A549 (cell line): ENCODE results near the gene GNG12.
A peak's percentile ranks its signal among the peaks of the same experiment; 100 is the strongest.

Experiments
- CEBPB ChIP-seq, 2 experiments: fragments of >200 bp in 1 of 2; sonication (Bioruptor Twin) in 1 of 2; formaldehyde crosslinking in 1 of 2; IDR thresholded peaks; 2 replicates each; pipeline ENCODE4 v1.6.1; 2012 to 2016
- HDAC2 ChIP-seq: fragments of 200-600 bp; sonication (generic); IDR thresholded peaks from 2 replicates; pipeline ENCODE4 v1.6.1; 2016
- JUN ChIP-seq, 2 experiments: fragments of >200 bp; sonication (Bioruptor Twin); formaldehyde crosslinking; IDR thresholded peaks; 2 replicates in 1 of 2; 3 replicates in 1 of 2; pipeline ENCODE4 v1.6.1; 2016 to 2017
- MAZ ChIP-seq: fragments of 150-350 bp; IDR thresholded peaks from 2 replicates; pipeline ENCODE4 v1.6.1; 2014; ENCODE audit warnings: antibody characterized with exemption, low read depth, low read length, borderline replicate concordance
- NFE2L2 ChIP-seq: fragments of 150-350 bp; conservative IDR thresholded peaks from 2 replicates; pipeline ENCODE4 v1.6.1; 2014; ENCODE audit warnings: low read length
- POLR2A ChIP-seq: IDR thresholded peaks from 2 replicates; pipeline ENCODE4 v1.6.1; 2012; ENCODE audit warnings: mild to moderate bottlenecking, low read length
- RAD21 ChIP-seq, 2 experiments: fragments of >200 bp in 1 of 2; sonication (Bioruptor Twin) in 1 of 2; formaldehyde crosslinking in 1 of 2; IDR thresholded peaks in 1 of 2; conservative IDR thresholded peaks in 1 of 2; 2 replicates in 1 of 2; 3 replicates in 1 of 2; pipeline ENCODE4 v1.6.1; 2012 to 2018; ENCODE audit warnings: inconsistent platforms in 1 of 2
- RFX5 ChIP-seq: fragments of 450-650 bp; IDR thresholded peaks from 2 replicates; pipeline ENCODE4 v1.7.1; 2014; ENCODE audit warnings: antibody characterized with exemption, mild to moderate bottlenecking, moderate library complexity
- TF ChIP-seq, protein P1 (sequence below): fragments of >200 bp; sonication (Bioruptor Twin); formaldehyde crosslinking; IDR thresholded peaks from 3 replicates; pipeline ENCODE4 v1.5.1; 2016
- TF ChIP-seq, protein P2 (sequence below): fragments of 200-600 bp; sonication (generic); IDR thresholded peaks from 2 replicates; pipeline ENCODE4 v1.6.1; 2016; ENCODE audit warnings: antibody characterized with exemption, mild to moderate bottlenecking, moderate library complexity
- TF ChIP-seq, protein P3 (sequence below): IDR thresholded peaks from 2 replicates; pipeline ENCODE4 v1.6.1; 2012

DNA sequence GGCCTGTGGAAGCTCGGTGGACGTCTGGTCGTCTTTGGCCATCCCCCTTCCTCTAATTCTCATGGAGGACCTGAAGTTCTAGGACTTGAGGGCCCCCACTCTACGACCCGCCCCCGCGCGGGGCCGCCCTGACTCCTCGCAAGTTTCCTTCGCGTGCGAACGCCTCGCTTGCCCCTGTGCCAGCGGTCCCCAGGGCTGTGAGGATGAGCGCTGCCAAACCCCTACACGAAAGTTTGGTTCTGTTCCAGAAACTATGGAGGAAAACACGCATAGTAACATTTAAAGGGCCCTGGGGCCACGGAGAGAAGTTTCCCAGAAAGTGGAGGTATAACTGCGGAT lies 304 bp upstream of the GNG12 start:
- TF ChIP-seq NFE2L2 (no peak), HDAC2 (no peak), POLR2A (no peak), RAD21 (conservative IDR thresholded peaks at IDR 0.05 in 1 of 2, IDR thresholded peaks at IDR 0.05 in 1 of 2) (no peak), RFX5 (no peak), MAZ (no peak), CEBPB (IDR thresholded peaks at IDR 0.05) (no peak), JUN (IDR thresholded peaks at IDR 0.05) (0 out of 5 replicates have a peak, but pooled peaks of 1 of the 2 experiments have one; percentile 13)
- TF ChIP-seq, protein P1, sequence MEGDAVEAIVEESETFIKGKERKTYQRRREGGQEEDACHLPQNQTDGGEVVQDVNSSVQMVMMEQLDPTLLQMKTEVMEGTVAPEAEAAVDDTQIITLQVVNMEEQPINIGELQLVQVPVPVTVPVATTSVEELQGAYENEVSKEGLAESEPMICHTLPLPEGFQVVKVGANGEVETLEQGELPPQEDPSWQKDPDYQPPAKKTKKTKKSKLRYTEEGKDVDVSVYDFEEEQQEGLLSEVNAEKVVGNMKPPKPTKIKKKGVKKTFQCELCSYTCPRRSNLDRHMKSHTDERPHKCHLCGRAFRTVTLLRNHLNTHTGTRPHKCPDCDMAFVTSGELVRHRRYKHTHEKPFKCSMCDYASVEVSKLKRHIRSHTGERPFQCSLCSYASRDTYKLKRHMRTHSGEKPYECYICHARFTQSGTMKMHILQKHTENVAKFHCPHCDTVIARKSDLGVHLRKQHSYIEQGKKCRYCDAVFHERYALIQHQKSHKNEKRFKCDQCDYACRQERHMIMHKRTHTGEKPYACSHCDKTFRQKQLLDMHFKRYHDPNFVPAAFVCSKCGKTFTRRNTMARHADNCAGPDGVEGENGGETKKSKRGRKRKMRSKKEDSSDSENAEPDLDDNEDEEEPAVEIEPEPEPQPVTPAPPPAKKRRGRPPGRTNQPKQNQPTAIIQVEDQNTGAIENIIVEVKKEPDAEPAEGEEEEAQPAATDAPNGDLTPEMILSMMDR = no peak
- TF ChIP-seq, protein P2, sequence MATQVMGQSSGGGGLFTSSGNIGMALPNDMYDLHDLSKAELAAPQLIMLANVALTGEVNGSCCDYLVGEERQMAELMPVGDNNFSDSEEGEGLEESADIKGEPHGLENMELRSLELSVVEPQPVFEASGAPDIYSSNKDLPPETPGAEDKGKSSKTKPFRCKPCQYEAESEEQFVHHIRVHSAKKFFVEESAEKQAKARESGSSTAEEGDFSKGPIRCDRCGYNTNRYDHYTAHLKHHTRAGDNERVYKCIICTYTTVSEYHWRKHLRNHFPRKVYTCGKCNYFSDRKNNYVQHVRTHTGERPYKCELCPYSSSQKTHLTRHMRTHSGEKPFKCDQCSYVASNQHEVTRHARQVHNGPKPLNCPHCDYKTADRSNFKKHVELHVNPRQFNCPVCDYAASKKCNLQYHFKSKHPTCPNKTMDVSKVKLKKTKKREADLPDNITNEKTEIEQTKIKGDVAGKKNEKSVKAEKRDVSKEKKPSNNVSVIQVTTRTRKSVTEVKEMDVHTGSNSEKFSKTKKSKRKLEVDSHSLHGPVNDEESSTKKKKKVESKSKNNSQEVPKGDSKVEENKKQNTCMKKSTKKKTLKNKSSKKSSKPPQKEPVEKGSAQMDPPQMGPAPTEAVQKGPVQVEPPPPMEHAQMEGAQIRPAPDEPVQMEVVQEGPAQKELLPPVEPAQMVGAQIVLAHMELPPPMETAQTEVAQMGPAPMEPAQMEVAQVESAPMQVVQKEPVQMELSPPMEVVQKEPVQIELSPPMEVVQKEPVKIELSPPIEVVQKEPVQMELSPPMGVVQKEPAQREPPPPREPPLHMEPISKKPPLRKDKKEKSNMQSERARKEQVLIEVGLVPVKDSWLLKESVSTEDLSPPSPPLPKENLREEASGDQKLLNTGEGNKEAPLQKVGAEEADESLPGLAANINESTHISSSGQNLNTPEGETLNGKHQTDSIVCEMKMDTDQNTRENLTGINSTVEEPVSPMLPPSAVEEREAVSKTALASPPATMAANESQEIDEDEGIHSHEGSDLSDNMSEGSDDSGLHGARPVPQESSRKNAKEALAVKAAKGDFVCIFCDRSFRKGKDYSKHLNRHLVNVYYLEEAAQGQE = no peak
- TF ChIP-seq, protein P3, sequence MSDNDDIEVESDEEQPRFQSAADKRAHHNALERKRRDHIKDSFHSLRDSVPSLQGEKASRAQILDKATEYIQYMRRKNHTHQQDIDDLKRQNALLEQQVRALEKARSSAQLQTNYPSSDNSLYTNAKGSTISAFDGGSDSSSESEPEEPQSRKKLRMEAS = no peak
